ENCODE results near the gene ZNF679. TPM values are rescaled to one million over a fixed set of nuclear protein-coding genes. Genes with fewer than 3 reads are reported as not detected.
"Not testable (repeated sequence)": the region's sequence is repeated elsewhere in the genome, so short reads cannot be mapped to it uniquely, and the experiment has no call there.

Gene ZNF679
- polyA plus RNA-seq, 1 experiment, result not detected

DNA sequence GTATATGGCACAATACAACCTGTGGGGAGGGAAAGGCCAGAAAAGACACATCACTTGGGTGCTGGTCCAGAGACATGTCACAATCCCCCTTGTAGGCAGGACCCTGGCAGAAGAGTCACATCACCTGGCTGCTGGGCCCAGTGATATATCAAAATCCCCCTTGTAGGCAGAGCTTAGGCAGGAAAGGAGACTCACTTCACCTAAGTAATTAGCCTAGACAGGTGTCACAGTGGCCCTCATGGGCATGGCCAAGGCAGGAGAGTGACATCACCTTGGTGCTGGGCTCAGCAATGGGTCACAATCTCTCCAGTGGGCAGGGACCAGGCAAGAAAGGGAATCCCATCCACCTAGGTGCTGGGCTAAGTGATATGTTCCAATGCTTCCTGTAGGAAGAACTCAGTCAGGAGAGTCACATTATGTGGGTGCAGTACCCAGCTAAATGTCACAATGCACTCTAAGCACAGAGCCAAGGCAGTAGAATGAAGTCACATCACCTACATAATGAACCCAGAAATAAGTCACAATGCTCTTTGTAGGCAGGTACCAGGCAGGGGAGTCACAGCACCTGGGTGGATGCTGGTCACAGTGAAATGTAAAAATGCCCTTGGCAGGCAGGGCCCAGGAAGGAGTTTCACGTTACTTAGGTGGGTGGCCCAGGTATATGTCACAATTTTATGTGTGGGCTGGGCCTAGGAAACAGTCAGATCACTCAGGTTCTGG, 66.6 kb downstream of the ZNF679 start:
- POLR2A ChIA-PET, result no interaction called here
- CTCF ChIA-PET, result no interaction called here
- H3K9me3 ChIP-seq (ENCODE audit: control insufficient read depth, insufficient read depth, low read length), result peaks cover 17% of the 10 kb centered on the region; the same call in 1 of the 2 replicates
- H3K27ac ChIP-seq (ENCODE audit: low read depth, low read length), result no peak overlapping the region
- DNase-seq (ENCODE audit: low read depth, low spot score), result no peak
- no peak overlapping the region for H3K4me3 ChIP-seq (ENCODE audit: low read depth, low read length)
- no peaks in the 10 kb centered on the region for H3K27me3 ChIP-seq (ENCODE audit: control insufficient read depth, insufficient read depth, low read length)
- TF ChIP-seq, protein P1, sequence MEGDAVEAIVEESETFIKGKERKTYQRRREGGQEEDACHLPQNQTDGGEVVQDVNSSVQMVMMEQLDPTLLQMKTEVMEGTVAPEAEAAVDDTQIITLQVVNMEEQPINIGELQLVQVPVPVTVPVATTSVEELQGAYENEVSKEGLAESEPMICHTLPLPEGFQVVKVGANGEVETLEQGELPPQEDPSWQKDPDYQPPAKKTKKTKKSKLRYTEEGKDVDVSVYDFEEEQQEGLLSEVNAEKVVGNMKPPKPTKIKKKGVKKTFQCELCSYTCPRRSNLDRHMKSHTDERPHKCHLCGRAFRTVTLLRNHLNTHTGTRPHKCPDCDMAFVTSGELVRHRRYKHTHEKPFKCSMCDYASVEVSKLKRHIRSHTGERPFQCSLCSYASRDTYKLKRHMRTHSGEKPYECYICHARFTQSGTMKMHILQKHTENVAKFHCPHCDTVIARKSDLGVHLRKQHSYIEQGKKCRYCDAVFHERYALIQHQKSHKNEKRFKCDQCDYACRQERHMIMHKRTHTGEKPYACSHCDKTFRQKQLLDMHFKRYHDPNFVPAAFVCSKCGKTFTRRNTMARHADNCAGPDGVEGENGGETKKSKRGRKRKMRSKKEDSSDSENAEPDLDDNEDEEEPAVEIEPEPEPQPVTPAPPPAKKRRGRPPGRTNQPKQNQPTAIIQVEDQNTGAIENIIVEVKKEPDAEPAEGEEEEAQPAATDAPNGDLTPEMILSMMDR (IDR thresholded peaks at IDR 0.05; ENCODE audit: low read depth, low read length), result no peak

DNA sequence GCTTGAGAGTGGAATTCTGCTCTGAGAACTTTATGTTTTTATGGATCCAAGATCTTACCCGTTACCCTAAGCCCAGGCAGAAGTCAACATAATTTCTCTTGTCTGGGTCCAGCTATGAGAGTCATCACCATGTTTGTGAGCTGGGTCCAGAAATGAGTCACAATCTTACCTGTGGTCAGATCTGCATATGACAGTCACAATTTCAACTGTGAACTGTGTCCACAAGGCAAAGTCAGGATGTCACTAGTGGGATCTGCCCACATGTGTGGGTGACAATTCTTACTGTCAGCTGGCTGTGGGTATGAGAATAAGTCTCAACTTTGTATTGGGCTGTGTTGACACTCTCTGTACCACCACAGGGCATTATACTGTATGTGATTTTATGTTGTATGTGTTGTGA, 69.1 kb downstream of the ZNF679 start:
- POLR2A ChIA-PET; H3K27ac ChIP-seq (ENCODE audit: low read depth, low read length); H3K27me3 ChIP-seq (ENCODE audit: control insufficient read depth, insufficient read depth, low read length); CTCF ChIA-PET; DNase-seq (ENCODE audit: low read depth, low spot score); H3K4me3 ChIP-seq (ENCODE audit: low read depth, low read length): not testable (repeated sequence)
- H3K9me3 ChIP-seq (ENCODE audit: control insufficient read depth, insufficient read depth, low read length), result peaks cover 16% of the 10 kb centered on the region; the same call in 1 of the 2 replicates

DNA sequence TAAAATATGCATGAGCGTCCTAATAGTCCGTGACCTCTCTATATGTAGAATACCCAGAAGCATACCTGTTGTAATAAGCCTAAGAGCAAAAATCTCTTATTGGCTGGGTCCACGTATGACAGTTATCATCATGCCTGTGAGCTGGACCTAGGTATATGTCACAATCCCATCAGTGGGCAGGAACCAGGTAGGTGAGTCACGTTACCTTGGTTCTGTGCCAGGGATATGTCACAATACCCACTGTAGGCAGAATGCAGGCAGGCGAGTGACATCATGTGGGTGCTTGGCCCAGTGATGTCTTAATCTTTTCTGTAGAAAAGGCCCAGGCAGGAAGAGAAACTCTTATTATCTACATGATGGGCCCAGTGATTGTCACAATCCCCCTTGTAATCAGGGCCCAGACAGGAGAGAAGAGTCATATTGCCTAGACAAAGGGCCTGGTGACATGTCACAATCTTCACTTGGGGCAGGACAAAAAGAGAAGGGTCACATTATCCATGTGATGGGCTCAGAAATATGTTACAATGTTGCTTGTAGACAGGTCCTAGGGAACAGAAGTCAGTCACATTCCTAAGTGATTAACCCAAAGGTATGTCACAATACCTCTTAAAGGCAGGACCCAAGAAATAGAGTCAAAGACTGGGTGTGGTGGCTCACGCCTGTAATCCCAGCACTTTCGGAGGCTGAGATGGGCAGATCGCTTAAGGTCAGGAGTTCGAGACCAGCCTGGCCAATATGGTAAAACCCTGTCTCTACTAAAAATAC, 72.5 kb downstream of the ZNF679 start:
- no peak overlapping the region for H3K27ac ChIP-seq (ENCODE audit: low read depth, low read length)
- peaks cover 4% of the 10 kb centered on the region for H3K9me3 ChIP-seq (ENCODE audit: control insufficient read depth, insufficient read depth, low read length)
- POLR2A ChIA-PET, result no interaction called here
- TF ChIP-seq, protein P1 (IDR thresholded peaks at IDR 0.05; ENCODE audit: low read depth, low read length), result no peak
- no peaks in the 10 kb centered on the region for H3K27me3 ChIP-seq (ENCODE audit: control insufficient read depth, insufficient read depth, low read length)
- DNase-seq (ENCODE audit: low read depth, low spot score), result no peak
- no peak overlapping the region for H3K4me3 ChIP-seq (ENCODE audit: low read depth, low read length)
- CTCF ChIA-PET, result no interaction called here

GRCh38 chr7:64307254-64308015, 79.2 kb downstream of the ZNF679 start:
- H3K27me3 ChIP-seq (ENCODE audit: control insufficient read depth, insufficient read depth, low read length), result no peaks in the 10 kb centered on the region
- CTCF ChIA-PET, result no interaction called here
- TF ChIP-seq, protein P1 (IDR thresholded peaks at IDR 0.05; ENCODE audit: low read depth, low read length), result no peak
- DNase-seq (ENCODE audit: low read depth, low spot score), result peak; percentile 18
- peak overlapping the region; percentile 39 for H3K27ac ChIP-seq (ENCODE audit: low read depth, low read length)
- H3K9me3 ChIP-seq (ENCODE audit: control insufficient read depth, insufficient read depth, low read length), result peaks cover 8% of the 10 kb centered on the region
- peak overlapping the region; percentile 73 for H3K4me3 ChIP-seq (ENCODE audit: low read depth, low read length)
- POLR2A ChIA-PET, result interaction anchor here (0.9 kb wide), 1 partner anchor 8 kb away, joined by 4 read pairs; no protein-coding TSS in a partner anchor

DNA sequence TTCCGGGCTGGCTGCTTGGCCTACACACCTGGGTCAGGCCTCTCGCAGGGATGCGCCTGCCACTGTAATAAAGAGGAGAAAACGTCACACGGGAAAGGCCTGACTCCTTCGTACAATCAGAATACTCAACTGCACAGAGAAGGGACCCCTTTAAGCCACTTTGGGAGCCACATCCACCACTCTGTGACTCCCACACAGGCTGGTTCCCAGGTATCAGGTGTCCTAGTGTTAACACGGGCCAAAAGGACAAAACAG, 79.7 kb downstream of the ZNF679 start:
- TF ChIP-seq, protein P1 (IDR thresholded peaks at IDR 0.05; ENCODE audit: low read depth, low read length), result no peak
- ChIA-PET CTCF (no interaction called here), POLR2A (no interaction called here)
- peaks cover 8% of the 10 kb centered on the region for H3K9me3 ChIP-seq (ENCODE audit: control insufficient read depth, insufficient read depth, low read length)
- H3K27ac ChIP-seq (ENCODE audit: low read depth, low read length), result no peak overlapping the region
- no peaks in the 10 kb centered on the region for H3K27me3 ChIP-seq (ENCODE audit: control insufficient read depth, insufficient read depth, low read length)
- DNase-seq (ENCODE audit: low read depth, low spot score), result no peak
- H3K4me3 ChIP-seq (ENCODE audit: low read depth, low read length), result peak overlapping the region; percentile 73; the same call in 1 of the 2 replicates
